ENCODE data around the gene TMPRSS9. TPM values are rescaled to one million over a fixed set of nuclear protein-coding genes. Genes with fewer than 3 reads are reported as not detected.

Gene TMPRSS9
- total RNA-seq, 1 donor from 2014 or later = 0.41 TPM

- Mint-ChIP-seq H3K9me3 (no peaks in the 10 kb centered on the region), H3K27me3 (no peaks in the 10 kb centered on the region), H3K27ac (no peak overlapping the region), H3K4me1 (ENCODE audit: unreplicated experiment) (no peaks in the 10 kb centered on the region), H3K4me3 (no peak overlapping the region), H3K36me3 (no peaks in the 10 kb centered on the region)
- DNase-seq (ENCODE audit: extremely low spot score, unreplicated experiment) = no peak
- no peak for TF ChIP-seq CTCF (conservative IDR thresholded peaks at IDR 0.05)
These were observed 7.9 kb upstream of the TMPRSS9 start for GRCh38 chr19:2352121-2352520.

- Mint-ChIP-seq H3K36me3 (no peaks in the 10 kb centered on the region), H3K9me3 (no peaks in the 10 kb centered on the region), H3K27me3 (no peaks in the 10 kb centered on the region), H3K4me3 (no peak overlapping the region), H3K4me1 (ENCODE audit: unreplicated experiment) (no peaks in the 10 kb centered on the region), H3K27ac (no peak overlapping the region)
- no peak for TF ChIP-seq CTCF (conservative IDR thresholded peaks at IDR 0.05)
- DNase-seq (ENCODE audit: extremely low spot score, unreplicated experiment) = no peak
These were observed 6.7 kb upstream of the TMPRSS9 start for GRCh38 chr19:2353159-2353886.

GRCh38 chr19:2353887-2354592 is 6.0 kb upstream of the TMPRSS9 start:
- TF ChIP-seq CTCF (conservative IDR thresholded peaks at IDR 0.05) = no peak
- DNase-seq (ENCODE audit: extremely low spot score, unreplicated experiment) = no peak
- Mint-ChIP-seq H3K4me1 (ENCODE audit: unreplicated experiment) (no peaks in the 10 kb centered on the region), H3K9me3 (no peaks in the 10 kb centered on the region), H3K4me3 (no peak overlapping the region), H3K27me3 (peaks cover 6% of the 10 kb centered on the region), H3K36me3 (no peaks in the 10 kb centered on the region), H3K27ac (no peak overlapping the region)

GRCh38 chr19:2354670-2355069 is 5.4 kb upstream of the TMPRSS9 start:
- Mint-ChIP-seq H3K36me3 (no peaks in the 10 kb centered on the region), H3K4me1 (ENCODE audit: unreplicated experiment) (no peaks in the 10 kb centered on the region), H3K4me3 (no peak overlapping the region), H3K9me3 (no peaks in the 10 kb centered on the region), H3K27me3 (peaks cover 8% of the 10 kb centered on the region), H3K27ac (no peak overlapping the region)
- no peak for DNase-seq (ENCODE audit: extremely low spot score, unreplicated experiment)
- TF ChIP-seq CTCF (conservative IDR thresholded peaks at IDR 0.05) = no peak

GRCh38 chr19:2355168-2356035 is 4.7 kb upstream of the TMPRSS9 start:
- no peaks in the 10 kb centered on the region for H3K9me3 Mint-ChIP-seq
- no peak for DNase-seq (ENCODE audit: extremely low spot score, unreplicated experiment)
- H3K4me1 Mint-ChIP-seq (ENCODE audit: unreplicated experiment) = no peaks in the 10 kb centered on the region

More at GRCh38 chr19:2355168-2356035, 4.7 kb upstream of the TMPRSS9 start:
- H3K27me3 Mint-ChIP-seq = peaks cover 9% of the 10 kb centered on the region
- no peak for TF ChIP-seq CTCF (conservative IDR thresholded peaks at IDR 0.05)
- H3K4me3 Mint-ChIP-seq = no peak overlapping the region
- H3K27ac Mint-ChIP-seq = no peak overlapping the region
- H3K36me3 Mint-ChIP-seq = no peaks in the 10 kb centered on the region
